CD4-positive, alpha-beta T cell treated with Interleukin-12 subunit alpha and Interleukin-12 subunit beta, for 1 hour (primary cell): ENCODE measurements around the gene GMPPA.

Experiments used
- DNase-seq: peaks from one replicate; pipeline ENCODE4 v3.0.0-alpha.2; 2020

GMPPA gene

DNA sequence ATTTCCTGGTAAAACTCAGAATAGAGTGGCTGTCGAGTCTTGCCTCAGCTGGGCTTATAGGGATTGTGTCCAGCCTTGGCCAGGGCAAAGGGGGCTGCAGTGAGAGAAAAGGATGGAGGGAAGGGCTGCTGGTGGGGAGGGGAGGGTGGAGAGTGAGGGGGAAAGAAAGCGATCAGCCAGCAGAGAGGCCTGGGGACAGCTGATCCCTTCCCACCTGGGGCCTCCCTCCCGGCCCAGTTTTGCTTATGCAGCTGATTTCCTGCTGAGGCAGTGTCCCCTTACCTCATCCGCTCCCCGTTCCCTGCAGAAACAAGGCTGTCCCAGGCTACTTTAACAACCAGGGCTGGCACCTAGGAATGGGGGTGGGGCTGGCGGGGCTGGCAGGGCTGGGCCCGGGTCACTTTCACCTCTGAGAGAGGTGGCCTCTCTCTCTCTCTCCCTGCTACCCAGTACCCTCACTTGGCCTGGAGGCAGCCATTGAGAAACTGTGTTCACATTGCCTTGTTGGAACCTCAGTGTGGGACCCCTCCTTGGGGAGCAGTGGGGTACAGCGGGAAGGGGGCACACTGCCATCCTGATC is 12.2 kb upstream of the GMPPA start:
- no peak for DNase-seq

DNA sequence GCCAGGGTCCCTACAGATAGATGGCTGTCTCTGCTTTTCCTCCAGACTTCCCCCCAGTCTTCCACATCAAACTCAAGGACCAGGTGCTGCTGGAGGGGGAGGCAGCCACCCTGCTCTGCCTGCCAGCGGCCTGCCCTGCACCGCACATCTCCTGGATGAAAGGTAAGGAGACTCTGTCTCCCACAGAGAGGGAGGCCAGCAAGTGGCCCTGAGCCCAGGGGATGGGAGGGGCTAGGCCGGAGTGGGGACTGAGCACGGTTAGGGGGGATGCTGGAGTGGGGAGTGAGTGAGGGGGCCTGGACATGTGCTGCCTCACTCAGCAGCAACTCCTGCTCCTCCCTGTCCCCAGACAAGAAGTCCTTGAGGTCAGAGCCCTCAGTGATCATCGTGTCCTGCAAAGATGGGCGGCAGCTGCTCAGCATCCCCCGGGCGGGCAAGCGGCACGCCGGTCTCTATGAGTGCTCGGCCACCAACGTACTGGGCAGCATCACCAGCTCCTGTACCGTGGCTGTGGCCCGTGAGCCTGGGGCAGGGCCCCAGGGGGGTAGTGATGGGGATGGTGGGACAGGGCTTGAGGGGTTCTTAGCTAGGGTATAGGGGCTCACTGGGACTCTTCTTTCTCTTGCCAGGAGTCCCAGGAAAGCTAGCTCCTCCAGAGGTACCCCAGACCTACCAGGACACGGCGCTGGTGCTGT is 10.4 kb upstream of the GMPPA start:
- DNase-seq = no peak

DNA sequence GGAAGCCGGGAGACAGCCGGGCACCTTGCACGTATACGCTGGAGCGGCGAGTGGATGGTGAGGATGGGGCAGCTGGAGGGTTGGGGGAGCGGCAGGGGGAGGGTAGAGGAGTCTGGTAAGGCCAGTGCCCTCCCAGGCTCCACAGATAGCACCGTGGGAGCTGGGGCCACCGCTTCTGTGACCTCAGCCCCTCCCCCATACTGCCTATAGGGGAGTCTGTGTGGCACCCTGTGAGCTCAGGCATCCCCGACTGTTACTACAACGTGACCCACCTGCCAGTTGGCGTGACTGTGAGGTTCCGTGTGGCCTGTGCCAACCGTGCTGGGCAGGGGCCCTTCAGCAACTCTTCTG is 9.9 kb upstream of the GMPPA start:
- DNase-seq = no peak

DNA sequence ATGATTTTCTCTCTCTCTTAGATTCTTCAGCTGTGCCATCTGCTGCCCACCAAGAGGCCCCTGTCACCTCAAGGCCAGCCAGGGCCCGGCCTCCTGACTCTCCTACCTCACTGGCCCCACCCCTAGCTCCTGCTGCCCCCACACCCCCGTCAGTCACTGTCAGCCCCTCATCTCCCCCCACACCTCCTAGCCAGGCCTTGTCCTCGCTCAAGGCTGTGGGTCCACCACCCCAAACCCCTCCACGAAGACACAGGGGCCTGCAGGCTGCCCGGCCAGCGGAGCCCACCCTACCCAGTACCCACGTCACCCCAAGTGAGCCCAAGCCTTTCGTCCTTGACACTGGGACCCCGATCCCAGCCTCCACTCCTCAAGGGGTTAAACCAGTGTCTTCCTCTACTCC is 9.4 kb upstream of the GMPPA start:
- no peak for DNase-seq

DNA sequence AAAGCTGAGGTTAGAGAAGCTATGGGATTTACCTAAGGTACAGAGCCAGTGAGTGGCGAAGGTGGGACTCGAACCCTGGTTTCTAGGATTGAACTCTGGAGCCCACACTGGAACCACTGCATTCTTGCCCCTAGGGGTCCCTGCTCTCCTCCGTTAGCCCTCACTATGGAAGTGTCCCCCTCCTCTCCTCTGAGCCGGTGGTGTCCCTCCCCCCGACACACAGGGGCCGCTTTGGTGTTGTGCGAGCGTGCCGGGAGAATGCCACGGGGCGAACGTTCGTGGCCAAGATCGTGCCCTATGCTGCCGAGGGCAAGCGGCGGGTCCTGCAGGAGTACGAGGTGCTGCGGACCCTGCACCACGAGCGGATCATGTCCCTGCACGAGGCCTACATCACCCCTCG is 8.5 kb upstream of the GMPPA start:
- no peak for DNase-seq

DNA sequence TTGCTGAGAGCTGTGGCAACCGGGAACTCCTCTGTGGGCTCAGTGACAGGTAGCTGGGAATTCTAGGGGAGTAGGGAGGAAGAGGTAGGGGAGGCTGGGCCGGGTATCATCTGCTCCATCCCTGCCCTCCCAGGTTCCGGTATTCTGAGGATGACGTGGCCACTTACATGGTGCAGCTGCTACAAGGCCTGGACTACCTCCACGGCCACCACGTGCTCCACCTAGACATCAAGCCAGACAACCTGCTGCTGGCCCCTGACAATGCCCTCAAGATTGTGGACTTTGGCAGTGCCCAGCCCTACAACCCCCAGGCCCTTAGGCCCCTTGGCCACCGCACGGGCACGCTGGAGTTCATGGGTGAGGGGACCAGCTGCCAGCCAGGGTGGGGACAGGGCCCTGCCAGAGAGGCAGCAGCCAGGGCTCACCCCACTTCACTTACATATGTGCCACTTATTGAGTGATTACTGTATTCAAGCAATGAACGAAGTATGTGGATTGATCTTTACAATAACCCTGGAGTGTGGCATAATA is 8.0 kb upstream of the GMPPA start:
- no peak for DNase-seq

DNA sequence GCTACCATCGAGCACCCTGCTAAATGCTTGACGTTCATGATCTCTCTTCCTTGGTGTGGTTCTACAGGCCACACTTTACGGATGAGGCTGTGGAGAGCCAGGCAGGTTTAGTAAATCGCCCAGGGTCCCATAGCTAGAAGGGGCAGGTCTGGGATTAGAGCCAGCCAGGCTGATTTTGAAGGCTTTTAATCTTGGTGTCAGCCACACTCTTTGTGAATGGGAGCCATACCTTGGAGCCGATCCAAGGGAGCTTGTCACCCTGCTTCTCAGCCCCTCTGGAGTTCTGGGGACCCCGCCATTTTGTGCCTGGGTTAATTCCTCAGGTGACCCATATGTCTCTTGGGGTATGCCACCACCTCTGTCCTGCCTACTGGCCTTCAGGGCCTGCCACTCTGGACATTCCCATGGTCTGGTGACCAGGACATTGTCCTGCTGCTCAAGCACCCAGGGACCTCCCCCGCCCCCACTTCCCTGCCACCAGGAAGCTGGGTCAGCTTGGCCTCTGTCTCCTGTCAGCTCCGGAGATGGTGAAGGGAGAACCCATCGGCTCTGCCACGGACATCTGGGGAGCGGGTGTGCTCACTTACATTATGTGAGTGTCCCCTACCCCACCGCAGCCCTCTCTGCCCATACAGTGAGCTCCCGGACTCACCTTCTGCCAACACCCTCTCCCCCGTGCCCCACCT is 7.3 kb upstream of the GMPPA start:
- DNase-seq = no peak

DNA sequence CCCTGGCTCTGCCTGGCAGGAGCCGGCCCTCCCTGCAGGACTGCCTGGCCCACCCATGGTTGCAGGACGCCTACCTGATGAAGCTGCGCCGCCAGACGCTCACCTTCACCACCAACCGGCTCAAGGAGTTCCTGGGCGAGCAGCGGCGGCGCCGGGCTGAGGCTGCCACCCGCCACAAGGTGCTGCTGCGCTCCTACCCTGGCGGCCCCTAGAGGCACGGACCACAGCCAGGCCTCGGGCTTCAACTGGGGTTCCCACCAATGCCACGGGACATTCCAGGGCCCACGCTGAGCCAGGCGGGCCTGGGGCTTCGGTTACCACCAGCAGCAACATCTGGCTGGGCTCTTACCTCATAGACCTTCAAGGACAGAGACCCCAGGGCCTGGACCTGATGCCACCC is 6.1 kb upstream of the GMPPA start:
- no peak for DNase-seq

DNA sequence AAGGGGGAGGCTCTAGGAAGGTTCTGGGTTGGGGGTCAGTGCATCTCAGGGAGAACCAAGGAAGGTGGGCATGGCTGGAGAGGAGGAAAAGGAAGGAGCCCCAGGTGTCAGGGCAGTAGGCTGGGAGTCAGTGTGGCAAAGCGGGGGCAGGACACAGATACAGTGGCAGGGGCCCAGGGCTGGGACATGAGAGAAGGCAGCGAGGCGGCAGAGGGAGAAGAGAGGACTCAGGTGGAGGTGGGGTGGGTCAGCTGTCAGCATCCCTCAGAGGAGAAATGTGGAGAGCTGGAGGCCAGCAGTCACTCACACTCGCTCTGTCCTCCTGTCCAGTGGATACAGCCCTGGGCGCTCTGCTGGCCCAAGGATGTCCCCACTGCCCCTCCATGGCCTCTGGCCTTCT is 5.6 kb upstream of the GMPPA start:
- no peak for DNase-seq

DNA sequence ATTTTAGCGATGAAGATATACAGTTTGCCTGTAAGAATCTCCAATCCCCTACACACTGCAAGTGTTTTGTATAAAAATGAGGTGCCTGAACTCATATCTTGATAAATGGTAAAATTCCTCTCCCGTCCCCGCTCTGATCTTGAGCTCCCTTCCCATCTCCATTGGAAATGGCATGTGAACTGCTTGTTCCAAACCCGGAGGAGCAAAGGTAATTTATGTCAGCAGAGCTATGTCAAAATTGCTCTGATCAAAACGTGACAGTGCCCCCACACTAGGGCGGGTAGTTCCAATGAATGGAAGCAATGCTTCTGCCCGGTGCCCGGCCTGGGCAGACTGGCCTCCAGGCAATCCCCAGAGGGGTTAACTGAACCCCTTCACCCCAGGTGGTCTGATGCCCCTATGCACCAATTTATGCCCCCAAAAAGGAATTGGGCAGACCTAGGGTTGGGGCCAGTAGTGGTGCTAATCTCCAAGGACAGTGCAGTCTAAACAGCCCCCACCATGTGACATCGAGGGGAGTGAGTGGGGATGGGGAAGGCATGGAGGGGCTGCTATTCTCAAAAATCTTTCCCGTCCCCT is 3.6 kb upstream of the GMPPA start:
- no peak for DNase-seq

DNA sequence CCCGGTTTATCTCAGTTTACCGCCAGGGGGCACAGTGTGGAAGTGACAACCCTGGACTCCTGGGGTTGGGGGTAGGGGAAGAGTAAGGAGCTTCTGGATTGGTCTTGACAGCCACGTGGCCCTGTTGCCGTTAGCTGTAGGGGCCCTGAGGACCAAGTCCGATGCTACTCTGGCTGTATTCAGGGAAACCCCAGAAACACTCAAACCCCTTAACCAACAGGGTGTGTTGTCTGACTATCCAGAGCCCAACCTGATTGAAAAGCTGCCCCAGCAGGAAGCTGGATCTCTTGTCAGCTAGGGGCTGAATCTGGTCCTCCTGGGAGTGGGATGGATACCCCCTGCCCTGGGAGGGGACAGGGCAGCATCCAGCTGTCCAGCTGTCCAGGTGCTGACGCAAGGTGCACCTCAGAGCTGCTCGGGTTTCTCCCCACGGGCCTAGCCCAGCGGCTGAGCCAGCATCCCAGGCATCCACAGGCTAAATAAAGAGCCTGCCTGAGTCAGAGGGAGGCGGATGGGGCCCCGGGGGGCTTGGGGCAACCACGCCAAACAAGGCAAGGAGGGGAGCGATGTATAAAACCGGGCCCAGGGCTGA is 3.1 kb upstream of the GMPPA start:
- DNase-seq = peak; percentile 60

DNA sequence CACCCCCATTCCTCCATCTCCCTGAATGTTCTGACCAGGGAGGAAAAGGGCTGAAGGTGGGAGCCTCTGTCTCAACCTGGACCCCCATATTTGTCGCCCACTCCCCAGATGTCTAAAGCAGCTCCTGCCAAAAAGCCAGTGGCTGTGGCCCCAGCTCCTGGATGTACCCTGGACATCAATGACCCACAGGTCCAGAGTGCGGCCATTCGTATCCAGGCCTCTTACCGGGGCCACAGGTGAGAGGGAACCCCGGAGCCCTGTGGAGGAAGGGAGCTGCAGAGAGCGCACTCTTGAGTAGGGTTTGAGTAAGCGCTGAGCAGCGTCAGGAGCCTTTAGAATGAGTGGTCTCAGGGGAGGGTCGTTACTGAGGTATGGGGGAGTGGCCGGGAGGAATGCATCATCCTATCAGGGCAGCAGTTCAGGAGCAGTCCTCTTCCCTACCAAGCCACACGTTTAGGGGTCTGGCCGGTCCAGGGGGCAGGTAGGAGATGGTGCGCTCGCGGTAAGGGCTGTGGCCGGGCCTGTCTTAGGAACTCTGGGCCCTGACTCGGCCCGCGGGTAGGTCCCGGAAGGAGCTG is 2.4 kb upstream of the GMPPA start:
- DNase-seq = no peak

DNA sequence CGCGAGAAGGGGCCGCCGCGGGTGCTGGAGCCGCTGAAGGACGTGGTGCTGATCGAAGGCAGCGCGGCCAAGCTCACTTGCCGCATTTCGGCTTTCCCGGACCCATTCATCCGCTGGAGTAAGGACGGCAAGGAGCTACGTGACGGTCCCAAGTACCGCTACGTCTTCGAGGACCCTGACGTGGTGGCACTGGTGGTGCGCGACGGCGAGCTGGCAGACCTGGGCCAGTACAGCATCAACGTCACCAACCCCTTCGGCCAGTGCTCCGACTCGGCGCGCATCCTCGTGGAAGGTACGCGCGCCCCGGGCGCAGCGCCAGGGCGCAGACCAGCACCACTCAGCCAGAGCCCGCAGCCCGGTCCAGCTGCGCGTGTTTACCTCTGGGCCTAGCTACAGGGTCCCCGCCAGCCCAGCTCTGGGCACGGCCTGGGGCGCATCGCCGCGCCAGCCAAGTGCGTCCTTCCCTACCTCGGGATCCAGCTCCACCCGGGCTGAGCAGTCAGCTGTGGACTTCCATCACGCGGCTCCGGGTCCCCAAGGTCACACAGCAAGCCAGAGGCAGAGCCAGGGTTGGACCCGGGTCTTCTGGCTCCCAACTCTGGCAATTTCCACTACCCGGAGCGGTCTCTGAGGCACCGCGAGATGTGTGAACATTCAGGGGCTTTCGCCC is 1.7 kb upstream of the GMPPA start:
- no peak for DNase-seq

DNA sequence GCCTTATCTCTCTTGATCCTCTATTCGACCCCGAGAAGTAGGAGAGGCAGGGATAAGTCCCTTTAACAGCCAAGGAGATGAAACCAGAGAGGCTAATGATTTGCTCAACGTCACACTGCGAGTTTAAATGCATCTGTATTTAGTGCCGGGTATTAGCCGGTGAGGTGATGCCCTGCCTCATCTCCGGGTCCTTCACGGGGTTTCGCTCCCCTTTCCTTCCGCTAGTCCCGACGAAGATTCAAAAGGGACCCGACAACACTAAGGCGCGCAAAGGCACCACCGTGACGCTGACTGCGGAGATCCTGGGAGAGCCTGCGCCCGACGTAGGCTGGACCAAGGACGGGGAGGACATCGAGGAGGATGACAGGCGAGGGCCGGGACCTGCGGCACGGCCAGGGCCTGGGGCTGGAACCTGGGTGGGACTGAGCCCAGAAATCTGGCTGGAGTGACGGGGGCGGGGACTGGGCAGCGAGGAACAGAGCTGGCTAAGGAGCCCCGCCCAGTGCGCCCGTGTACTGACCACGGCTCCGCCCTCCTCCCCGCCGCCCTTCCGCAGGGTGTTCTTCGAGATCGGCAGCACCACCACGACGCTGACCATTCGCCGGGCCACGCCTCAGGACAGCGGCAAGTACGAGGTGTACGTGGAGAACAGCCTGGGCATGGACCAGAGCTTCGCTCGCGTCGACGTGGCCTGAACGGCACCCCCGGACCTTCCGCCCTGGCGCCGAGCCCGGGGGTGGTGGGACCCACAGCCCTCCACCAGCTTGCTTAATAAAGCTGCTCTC is 1.0 kb upstream of the GMPPA start:
- DNase-seq = peak; percentile 45

DNA sequence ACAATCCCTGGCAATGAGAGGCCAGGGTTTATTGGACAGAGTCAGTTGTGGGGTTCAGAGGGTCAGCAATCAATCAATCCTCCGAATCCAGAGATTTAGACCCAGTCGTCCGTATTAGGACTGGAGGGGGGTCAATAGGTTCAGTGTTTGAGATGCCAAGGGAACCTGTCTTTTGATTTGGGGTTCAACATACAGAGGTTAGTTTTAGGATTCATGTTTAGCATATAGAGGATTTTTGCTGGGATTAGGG is 292 bp downstream of the GMPPA start:
- no peak for DNase-seq

DNA sequence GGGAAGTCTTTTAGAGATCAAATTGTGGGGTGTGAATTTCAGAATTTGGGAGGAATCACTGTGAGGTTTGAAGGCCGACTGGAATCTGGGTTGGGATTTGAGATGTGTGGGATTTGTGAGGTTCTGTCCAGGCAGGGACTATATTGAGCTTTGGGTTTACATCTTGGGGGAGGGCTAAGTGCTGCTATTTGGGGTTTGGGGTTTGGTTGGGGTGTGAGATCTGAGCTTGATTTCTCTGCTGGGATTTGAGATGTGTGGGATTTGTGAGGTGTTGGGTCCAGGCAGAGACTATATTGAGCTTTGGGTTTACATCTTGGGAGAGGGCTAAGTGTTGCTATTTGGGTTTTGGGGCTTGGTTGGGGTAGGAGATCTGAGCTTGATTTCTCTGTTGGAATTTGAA is 864 bp downstream of the GMPPA start:
- DNase-seq = no peak

DNA sequence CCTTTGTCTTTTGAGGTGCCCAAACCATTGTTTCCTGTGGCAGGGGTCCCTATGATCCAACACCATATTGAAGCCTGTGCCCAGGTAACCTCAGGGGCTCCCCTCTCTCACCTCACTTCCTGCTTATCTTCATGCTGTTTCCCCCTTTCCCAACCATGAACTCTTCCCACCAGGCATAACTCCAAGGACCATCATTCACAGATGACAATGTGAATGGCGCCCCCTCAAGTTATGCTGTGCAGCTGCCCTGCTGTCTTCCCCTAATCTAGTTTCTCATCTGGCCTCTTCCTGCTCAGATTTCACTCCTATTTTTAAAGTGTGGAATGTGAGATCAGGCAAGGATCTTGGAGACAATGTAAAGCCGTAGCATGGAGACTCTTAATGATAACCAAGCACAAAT is 1.4 kb downstream of the GMPPA start:
- DNase-seq = no peak

DNA sequence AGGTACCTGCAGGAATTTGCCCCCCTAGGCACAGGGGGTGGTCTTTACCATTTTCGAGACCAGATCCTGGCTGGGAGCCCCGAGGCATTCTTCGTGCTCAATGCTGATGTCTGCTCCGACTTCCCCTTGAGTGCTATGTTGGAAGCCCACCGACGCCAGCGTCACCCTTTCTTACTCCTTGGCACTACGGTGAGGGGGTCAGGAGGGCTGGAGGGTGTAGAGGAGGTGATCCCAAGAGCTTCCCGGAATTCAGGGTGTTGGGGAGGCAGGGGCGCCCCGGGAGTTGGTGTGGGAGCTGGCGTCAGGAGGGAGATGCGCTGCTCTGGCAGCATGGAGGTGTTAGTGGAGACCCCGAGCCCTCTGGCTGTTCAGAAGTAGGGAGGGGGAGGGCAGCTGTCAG is 3.2 kb downstream of the GMPPA start:
- no peak for DNase-seq

DNA sequence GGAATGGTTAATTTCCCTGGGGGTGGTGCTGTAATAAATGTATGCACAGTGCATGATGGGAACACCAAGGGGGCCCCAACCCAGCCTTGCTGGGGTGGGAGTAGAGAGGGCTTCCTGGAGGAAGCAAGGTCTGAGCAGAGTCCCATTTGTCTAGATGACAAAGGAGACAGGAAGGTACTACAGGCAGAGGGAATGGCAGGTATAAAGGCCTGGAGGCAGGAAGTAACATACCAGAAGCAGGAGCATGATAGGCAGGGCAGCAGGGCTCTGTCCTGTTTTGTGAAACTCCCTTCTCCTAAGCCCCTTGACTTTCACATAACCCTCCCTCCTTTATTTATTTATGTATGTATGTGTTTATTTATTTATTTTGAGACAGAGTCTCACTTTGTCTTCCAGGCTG is 3.9 kb downstream of the GMPPA start:
- no peak for DNase-seq

DNA sequence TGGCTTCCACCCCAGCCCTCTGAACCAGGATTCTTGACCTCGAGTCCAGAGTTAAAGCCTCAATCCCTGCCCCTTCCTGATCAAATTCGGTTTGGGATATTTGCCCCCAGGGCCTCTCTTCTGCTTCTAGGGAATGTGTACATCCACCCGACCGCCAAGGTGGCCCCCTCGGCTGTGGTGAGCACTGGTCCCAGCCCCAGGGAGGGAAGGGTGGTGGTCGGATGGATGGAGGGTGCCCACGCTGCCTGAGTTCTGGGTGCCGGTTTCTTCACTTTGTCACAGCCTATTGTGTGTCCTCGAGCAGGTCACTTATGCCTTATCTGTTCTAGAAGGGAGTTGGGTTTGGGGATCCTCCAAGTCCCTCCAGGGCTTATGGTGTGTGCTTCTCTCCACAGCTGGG is 6.9 kb downstream of the GMPPA start:
- DNase-seq = no peak

DNA sequence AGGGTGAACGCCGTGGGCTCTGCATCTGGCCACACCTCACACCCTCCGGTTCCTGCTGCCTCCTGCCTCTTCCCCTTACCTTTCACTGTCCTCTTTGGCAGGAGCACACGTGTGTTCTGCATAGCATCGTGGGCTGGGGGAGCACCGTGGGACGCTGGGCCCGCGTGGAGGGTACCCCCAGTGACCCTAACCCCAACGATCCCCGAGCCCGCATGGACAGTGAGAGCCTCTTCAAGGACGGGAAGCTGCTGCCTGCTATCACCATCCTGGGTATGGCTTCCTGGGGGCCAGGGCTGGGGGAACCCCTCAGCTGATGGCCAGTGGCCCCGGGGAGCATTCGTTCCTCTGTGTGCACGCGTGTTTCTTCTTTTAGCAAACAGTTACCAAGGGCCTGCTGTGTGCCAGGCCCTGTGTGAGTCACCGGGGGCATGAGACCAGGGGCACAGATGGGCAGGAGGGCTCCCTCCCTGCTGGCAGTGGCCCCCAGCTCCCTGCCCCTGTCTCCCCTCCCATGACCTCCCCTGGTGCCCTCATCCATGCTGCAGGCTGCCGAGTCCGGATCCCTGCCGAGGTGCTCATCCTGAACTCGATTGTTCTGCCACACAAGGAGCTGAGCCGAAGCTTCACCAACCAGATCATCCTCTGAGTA is 7.6 kb downstream of the GMPPA start:
- no peak for DNase-seq
